Psoas muscle (tissue), 8 donors: ENCODE results near the gene DBH. TPM values are rescaled to one million over a fixed set of nuclear protein-coding genes. Genes with fewer than 3 reads are reported as not detected.

Experiments
- ATAC-seq, 4 donors: fragments of 200-7000 bp; cut with Tn5 transposase; one replicate each; pipeline ENCODE4 v1.9.1; 2020; ENCODE audit warnings: moderate library complexity in 3 of 4, mild to moderate bottlenecking in 2 of 4
- DNase-seq, 2 donors: peaks; one replicate each; pipeline ENCODE4 v3.0.0-alpha.2; 2020
- H3K27ac ChIP-seq: fragments of 200-600 bp; one replicate; pipeline ENCODE4 v1.8.0; 2022
- H3K27me3 ChIP-seq, 3 donors: fragments of 200-600 bp in 1 of 3; one replicate each; pipeline versions ENCODE4 v1.6.1 to v1.8.0; 2013 to 2022; ENCODE audit warnings: low read length in 2 of 3, mild to moderate bottlenecking in 2 of 3, moderate library complexity in 1 of 3; ENCODE audit not compliant: insufficient read depth in 3 of 3
- H3K36me3 ChIP-seq, 2 donors: fragments of 200-600 bp in 1 of 2; one replicate each; pipeline versions ENCODE4 v1.6.1 to v1.8.0; 2013 to 2022; ENCODE audit warnings: low read depth in 1 of 2, mild to moderate bottlenecking in 1 of 2, moderate library complexity in 1 of 2; ENCODE audit not compliant: insufficient read depth in 1 of 2
- H3K4me1 ChIP-seq: fragments of 200-600 bp; one replicate; pipeline ENCODE4 v1.8.0; 2022
- H3K4me3 ChIP-seq: fragments of 200-600 bp; one replicate; pipeline ENCODE4 v1.8.0; 2022; ENCODE audit warnings: mild to moderate bottlenecking
- H3K9me3 ChIP-seq: fragments of 200-600 bp; one replicate; pipeline ENCODE4 v1.8.0; 2022
- CTCF ChIP-seq: fragments of 200-600 bp; IDR thresholded peaks from one replicate; pipeline ENCODE4 v1.8.0; 2022; ENCODE audit warnings: antibody characterized with exemption
- WGBS, 3 donors: extraction: QIAGEN DNeasy Blood & Tissue Kit; methylation state at CpG; one replicate each; pipeline versions ENCODE4 v1.1.6 to v1.1.7; 2013; 5-methylcytosine and 5-hydroxymethylcytosine counted together
- intact Hi-C, 2 donors: fragments of 100-400 bp; cut with DNase I; formaldehyde crosslinking; loops; one replicate each; pipeline versions ENCODE4 v1.11.0 to v1.14.2; 2022
- polyA plus RNA-seq, 3 donors: library from polyadenylated mRNA; stranded (reverse); fragments of 200-250 nt; gene quantifications; one replicate each; pipeline ENCODE4 v1.2.3, GENCODE V29; 2013
- total RNA-seq, 4 donors: library from RNA; stranded (reverse); fragmentation: NEBNext Ultra II Directional in 2 of 4; extraction: Animal tissue kit (Norgen Biotek cat#: 25700) in 2 of 4; gene quantifications; one replicate each; pipeline versions ENCODE4 v1.2.1 to v1.2.4, GENCODE V29; 2021 to 2023
- donor health status: healthy with polysubstance abuse.
- donor health status: DM: no; HTN: no; CAD: no; lungs with moderate emphysema.
- donor health status: Bipolar disorder and iron deficiency.
- donor health status: healthy.
- donor health status: DM: yes; HTN: yes; CAD: no.
- donor health status: DM: no; HTN: no; CAD: no.
- donor health status: DM: no; HTN: no; CAD: no.
- donor health status: DM: yes; HTN: yes; CAD: no.

DBH gene
- total and polyA plus RNA-seq, 7 donors, result 0.01 to 0.30 (median 0.05) TPM; not detected in 3

GRCh38 chr9:133647148-133647547 lies 11.0 kb downstream of the DBH start:
- no peak overlapping the region for H3K27ac ChIP-seq
- TF ChIP-seq CTCF, result no peak
- ATAC-seq (no peak), DNase-seq (no peak)
- no peaks in the 10 kb centered on the region for H3K9me3 ChIP-seq
- intact Hi-C loops, result no loop called here
- H3K27me3 ChIP-seq, result peaks cover 2 to 45% (median 5%) of the 10 kb centered on the region in 3 donors
- H3K4me3 ChIP-seq, result no peak overlapping the region
- H3K36me3 ChIP-seq, result no peaks in the 10 kb centered on the region
- WGBS, 3 donors, result 59 to 61% (median 59%) methylated on average over 7 of the region's 7 CpGs
- H3K4me1 ChIP-seq, result no peaks in the 10 kb centered on the region

GRCh38 chr9:133647765-133648469 lies 11.8 kb downstream of the DBH start:
- peaks cover 2 to 45% (median 7%) of the 10 kb centered on the region in 3 donors for H3K27me3 ChIP-seq
- TF ChIP-seq CTCF, result no peak
- DNase-seq (no peak), ATAC-seq (no peak)
- H3K36me3 ChIP-seq, result no peaks in the 10 kb centered on the region
- no peaks in the 10 kb centered on the region for H3K9me3 ChIP-seq
- H3K4me3 ChIP-seq, result no peak overlapping the region
- no peaks in the 10 kb centered on the region for H3K4me1 ChIP-seq
- H3K27ac ChIP-seq, result no peak overlapping the region
- intact Hi-C loops, result no loop called here
- 74 to 76% (median 74%) methylated on average over 25 of the region's 25 CpGs for WGBS, 3 donors

GRCh38 chr9:133649194-133649593 lies 13.0 kb downstream of the DBH start:
- peaks cover 2 to 49% (median 5%) of the 10 kb centered on the region in 3 donors for H3K27me3 ChIP-seq
- intact Hi-C loops, result no loop called here

GRCh38 chr9:133650026-133650425 lies 13.9 kb downstream of the DBH start:
- TF ChIP-seq CTCF, result no peak
- H3K27me3 ChIP-seq, result peaks cover 2 to 58% (median 7%) of the 10 kb centered on the region in 3 donors

More at GRCh38 chr9:133649194-133649593, 13.0 kb downstream of the DBH start:
- WGBS, 3 donors, result 84 to 87% (median 85%) methylated on average over 7 of the region's 7 CpGs
- no peak for TF ChIP-seq CTCF
- Histone ChIP-seq H3K9me3 (no peaks in the 10 kb centered on the region), H3K4me3 (no peak overlapping the region), H3K27ac (no peak overlapping the region), H3K4me1 (no peaks in the 10 kb centered on the region), H3K36me3 (no peaks in the 10 kb centered on the region)
- ATAC-seq, result no peak
- DNase-seq, result no peak

More at GRCh38 chr9:133650026-133650425, 13.9 kb downstream of the DBH start:
- ATAC-seq, result no peak
- Histone ChIP-seq H3K4me3 (no peak overlapping the region), H3K36me3 (no peaks in the 10 kb centered on the region), H3K4me1 (no peaks in the 10 kb centered on the region), H3K9me3 (no peaks in the 10 kb centered on the region), H3K27ac (no peak overlapping the region)
- WGBS, 3 donors, result 81 to 84% (median 82%) methylated on average over 12 of the region's 12 CpGs
- intact Hi-C loops, result no loop called here
- no peak for DNase-seq
